HG03108 (cell line): Measurements from ENCODE around the gene COL4A2.

Source experiments
- ATAC-seq: cut with Tn5 transposase; IDR thresholded peaks from one replicate; pipeline ENCODE4 v1.9.1; 2021; ENCODE audit warnings: moderate library complexity; ENCODE audit not compliant: unreplicated experiment

COL4A2 gene

GRCh38 chr13:110336681-110337080 is 29.6 kb downstream of the COL4A2 start:
- ATAC-seq: no peak

GRCh38 chr13:110337247-110337646 is 30.2 kb downstream of the COL4A2 start:
- ATAC-seq: no peak

GRCh38 chr13:110338441-110339101 is 31.5 kb downstream of the COL4A2 start:
- no peak for ATAC-seq

- ATAC-seq: no peak
Measured at GRCh38 chr13:110339263-110339662, 32.2 kb downstream of the COL4A2 start.

- no peak for ATAC-seq
Measured at GRCh38 chr13:110339975-110340550, 33.0 kb downstream of the COL4A2 start.

GRCh38 chr13:110340812-110341444 is 33.8 kb downstream of the COL4A2 start:
- ATAC-seq: no peak

- peak; percentile 52 for ATAC-seq
Measured at GRCh38 chr13:110341445-110342244, 34.6 kb downstream of the COL4A2 start.

GRCh38 chr13:110342474-110342873 is 35.4 kb downstream of the COL4A2 start:
- ATAC-seq: no peak

- no peak for ATAC-seq
Measured at GRCh38 chr13:110343241-110343865, 36.3 kb downstream of the COL4A2 start.

GRCh38 chr13:110344320-110344719 is 37.2 kb downstream of the COL4A2 start:
- ATAC-seq: no peak

- ATAC-seq: no peak
Measured at GRCh38 chr13:110345266-110345665, 38.2 kb downstream of the COL4A2 start.

GRCh38 chr13:110345701-110346100 is 38.6 kb downstream of the COL4A2 start:
- no peak for ATAC-seq

- ATAC-seq: no peak
Measured at GRCh38 chr13:110346661-110347067, 39.6 kb downstream of the COL4A2 start.

GRCh38 chr13:110347088-110347487 is 40.0 kb downstream of the COL4A2 start:
- no peak for ATAC-seq

GRCh38 chr13:110347535-110348308 is 40.6 kb downstream of the COL4A2 start:
- ATAC-seq: no peak

- no peak for ATAC-seq
Measured at GRCh38 chr13:110348309-110349105, 41.4 kb downstream of the COL4A2 start.

- ATAC-seq: no peak
Measured at GRCh38 chr13:110349239-110349638, 42.2 kb downstream of the COL4A2 start.

GRCh38 chr13:110350049-110350448 is 43.0 kb downstream of the COL4A2 start:
- no peak for ATAC-seq

- ATAC-seq: no peak
Measured at GRCh38 chr13:110350509-110350908, 43.4 kb downstream of the COL4A2 start.
